ENCODE measurements around the gene HJV.

DNA sequence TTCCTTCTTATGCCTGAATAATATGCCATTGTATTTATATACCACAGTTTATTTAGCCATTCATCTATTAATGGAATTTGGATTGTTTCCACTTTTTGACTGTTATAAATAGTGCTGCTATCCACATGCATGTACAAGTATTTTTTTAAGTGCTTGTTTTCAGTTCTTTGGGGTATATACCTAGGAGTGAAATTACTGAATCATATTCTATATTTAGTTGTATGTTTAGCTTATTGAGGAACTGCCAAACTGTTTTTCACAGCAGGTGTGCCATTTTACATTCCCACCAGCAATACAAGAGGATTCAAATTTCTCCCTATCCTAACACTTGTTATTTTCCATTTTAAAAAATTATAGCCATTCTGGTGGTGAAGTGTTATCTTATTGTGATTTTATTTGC, 7.6 kb upstream of the HJV start:
- TF ChIP-seq, protein P1, sequence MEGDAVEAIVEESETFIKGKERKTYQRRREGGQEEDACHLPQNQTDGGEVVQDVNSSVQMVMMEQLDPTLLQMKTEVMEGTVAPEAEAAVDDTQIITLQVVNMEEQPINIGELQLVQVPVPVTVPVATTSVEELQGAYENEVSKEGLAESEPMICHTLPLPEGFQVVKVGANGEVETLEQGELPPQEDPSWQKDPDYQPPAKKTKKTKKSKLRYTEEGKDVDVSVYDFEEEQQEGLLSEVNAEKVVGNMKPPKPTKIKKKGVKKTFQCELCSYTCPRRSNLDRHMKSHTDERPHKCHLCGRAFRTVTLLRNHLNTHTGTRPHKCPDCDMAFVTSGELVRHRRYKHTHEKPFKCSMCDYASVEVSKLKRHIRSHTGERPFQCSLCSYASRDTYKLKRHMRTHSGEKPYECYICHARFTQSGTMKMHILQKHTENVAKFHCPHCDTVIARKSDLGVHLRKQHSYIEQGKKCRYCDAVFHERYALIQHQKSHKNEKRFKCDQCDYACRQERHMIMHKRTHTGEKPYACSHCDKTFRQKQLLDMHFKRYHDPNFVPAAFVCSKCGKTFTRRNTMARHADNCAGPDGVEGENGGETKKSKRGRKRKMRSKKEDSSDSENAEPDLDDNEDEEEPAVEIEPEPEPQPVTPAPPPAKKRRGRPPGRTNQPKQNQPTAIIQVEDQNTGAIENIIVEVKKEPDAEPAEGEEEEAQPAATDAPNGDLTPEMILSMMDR (IDR thresholded peaks at IDR 0.05 in 4 of 5, conservative IDR thresholded peaks at IDR 0.05 in 1 of 5): no peak
- TF ChIP-seq POLR2A (IDR thresholded peaks at IDR 0.05): no peak
